ENCODE data around the gene KCNIP4.

DNA sequence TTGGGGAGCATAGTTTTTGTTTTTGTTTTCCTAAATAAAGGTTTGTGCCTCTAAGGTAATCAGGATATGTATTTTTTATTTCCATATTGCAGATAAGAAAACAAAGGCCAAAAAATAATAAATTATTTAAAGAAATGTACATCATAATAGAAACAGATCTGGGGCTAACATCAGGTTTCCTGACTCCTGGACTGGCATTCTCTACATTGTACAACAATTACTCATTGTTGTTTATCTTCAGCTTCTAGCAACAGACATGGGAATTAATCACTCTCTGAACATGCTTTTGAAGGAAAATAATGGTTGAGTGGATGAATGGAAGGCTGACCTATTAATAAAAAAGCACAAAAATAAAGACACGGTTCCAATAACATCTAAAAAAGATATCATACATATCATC, 146.2 kb downstream of the KCNIP4 start:
- TF ChIP-seq, protein P1, sequence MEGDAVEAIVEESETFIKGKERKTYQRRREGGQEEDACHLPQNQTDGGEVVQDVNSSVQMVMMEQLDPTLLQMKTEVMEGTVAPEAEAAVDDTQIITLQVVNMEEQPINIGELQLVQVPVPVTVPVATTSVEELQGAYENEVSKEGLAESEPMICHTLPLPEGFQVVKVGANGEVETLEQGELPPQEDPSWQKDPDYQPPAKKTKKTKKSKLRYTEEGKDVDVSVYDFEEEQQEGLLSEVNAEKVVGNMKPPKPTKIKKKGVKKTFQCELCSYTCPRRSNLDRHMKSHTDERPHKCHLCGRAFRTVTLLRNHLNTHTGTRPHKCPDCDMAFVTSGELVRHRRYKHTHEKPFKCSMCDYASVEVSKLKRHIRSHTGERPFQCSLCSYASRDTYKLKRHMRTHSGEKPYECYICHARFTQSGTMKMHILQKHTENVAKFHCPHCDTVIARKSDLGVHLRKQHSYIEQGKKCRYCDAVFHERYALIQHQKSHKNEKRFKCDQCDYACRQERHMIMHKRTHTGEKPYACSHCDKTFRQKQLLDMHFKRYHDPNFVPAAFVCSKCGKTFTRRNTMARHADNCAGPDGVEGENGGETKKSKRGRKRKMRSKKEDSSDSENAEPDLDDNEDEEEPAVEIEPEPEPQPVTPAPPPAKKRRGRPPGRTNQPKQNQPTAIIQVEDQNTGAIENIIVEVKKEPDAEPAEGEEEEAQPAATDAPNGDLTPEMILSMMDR (conservative IDR thresholded peaks at IDR 0.05; ENCODE audit: low read depth, low read length) = no peak
- TF ChIP-seq POLR2A (IDR thresholded peaks at IDR 0.05; ENCODE audit: low read depth, low read length) (no peak), RAD21 (IDR thresholded peaks at IDR 0.05; ENCODE audit: low read length) (no peak), CEBPB (IDR thresholded peaks at IDR 0.05; ENCODE audit: low read depth, low read length) (no peak), MAZ (IDR thresholded peaks at IDR 0.05; ENCODE audit: borderline replicate concordance, low read depth, low read length) (no peak)
